CD8-positive, alpha-beta memory T cell (primary cell): ENCODE data around the gene PHF21B. TPM values are rescaled to one million over a fixed set of nuclear protein-coding genes. Genes with fewer than 3 reads are reported as not detected.

Experiments used
- CTCF ChIA-PET: fragments of 350-600 bp; sonication (Branson Sonifier 250); formaldehyde crosslinking; loops from one replicate; lab custom pipeline; 2021; ENCODE audit warnings: antibody characterized with exemption; lab: Charles Lee
- POLR2A ChIA-PET: fragments of 350-600 bp; sonication (Branson Sonifier 250); formaldehyde crosslinking; loops from one replicate; lab custom pipeline; 2021; ENCODE audit warnings: antibody characterized with exemption; lab: Charles Lee
- DNase-seq, 5 donors: peaks; one replicate each; pipeline versions ENCODE4 v3.0.0 to v3.0.0-alpha.2; 2020 to 2022; ENCODE audit warnings: mixed read lengths in 1 of 5
- H3K27ac ChIP-seq: one replicate; pipeline ENCODE4 v1.7.0; 2013; ENCODE audit warnings: low read depth, mild to moderate bottlenecking, low read length, moderate library complexity
- H3K27me3 ChIP-seq: 2 replicates; pipeline ENCODE4 v1.7.0; 2013; ENCODE audit warnings: low read length, mild to moderate bottlenecking; ENCODE audit not compliant: insufficient read depth, poor library complexity, severe bottlenecking
- H3K36me3 ChIP-seq: 2 replicates; pipeline ENCODE4 v1.7.0; 2013; ENCODE audit warnings: mild to moderate bottlenecking, low read length, moderate library complexity; ENCODE audit not compliant: insufficient read depth
- H3K4me1 ChIP-seq: 2 replicates; pipeline ENCODE4 v1.7.0; 2013; ENCODE audit warnings: mild to moderate bottlenecking, low read length, moderate library complexity; ENCODE audit not compliant: insufficient read depth
- H3K4me3 ChIP-seq: 2 replicates; pipeline ENCODE4 v1.7.0; 2013; ENCODE audit warnings: mild to moderate bottlenecking, low read length
- H3K9me3 ChIP-seq: 2 replicates; pipeline ENCODE4 v1.7.0; 2013; ENCODE audit warnings: mild to moderate bottlenecking, low read length
- H3K27ac Mint-ChIP-seq, 8 donors: one replicate each; pipeline ENCODE4 v1.8.0; 2020 to 2021; ENCODE audit warnings: mixed read lengths in 8 of 8, mild to moderate bottlenecking in 6 of 8, inconsistent platforms in 3 of 8, moderate library complexity in 3 of 8
- H3K27me3 Mint-ChIP-seq, 2 donors: one replicate each; pipeline ENCODE4 v1.8.0; 2020 to 2021; ENCODE audit warnings: mixed read lengths in 2 of 2, mild to moderate bottlenecking in 1 of 2, moderate library complexity in 1 of 2
- H3K36me3 Mint-ChIP-seq, 3 donors: one replicate each; pipeline ENCODE4 v1.8.0; 2020 to 2021; ENCODE audit warnings: mixed read lengths in 3 of 3, inconsistent platforms in 1 of 3, mild to moderate bottlenecking in 1 of 3
- H3K4me1 Mint-ChIP-seq, 3 donors: one replicate each; pipeline ENCODE4 v1.8.0; 2020 to 2021; ENCODE audit warnings: mixed read lengths in 3 of 3, inconsistent platforms in 1 of 3, mild to moderate bottlenecking in 1 of 3
- H3K4me3 Mint-ChIP-seq, 7 donors: one replicate each; pipeline ENCODE4 v1.8.0; 2020 to 2021; ENCODE audit warnings: mixed read lengths in 7 of 7, mild to moderate bottlenecking in 6 of 7, moderate library complexity in 4 of 7, inconsistent platforms in 2 of 7
- H3K9me3 Mint-ChIP-seq, 5 donors: one replicate each; pipeline ENCODE4 v1.8.0; 2020 to 2022; ENCODE audit warnings: mixed read lengths in 5 of 5, mild to moderate bottlenecking in 3 of 5, moderate library complexity in 2 of 5, inconsistent platforms in 1 of 5
- polyA plus RNA-seq: library from polyadenylated mRNA; unstranded; fragments of 300-500 nt; fragmentation: Illumina TruSeq; gene quantifications from one replicate; pipeline ENCODE4 v1.2.3, GENCODE V29; 2021
- total RNA-seq, 2 experiments: library from RNA; stranded (reverse); gene quantifications; one replicate each; pipeline ENCODE4 v1.2.3, GENCODE V29; 2021

The PHF21B gene
- total and polyA plus RNA-seq, 3 experiments from 2014 or later: not detected

DNA sequence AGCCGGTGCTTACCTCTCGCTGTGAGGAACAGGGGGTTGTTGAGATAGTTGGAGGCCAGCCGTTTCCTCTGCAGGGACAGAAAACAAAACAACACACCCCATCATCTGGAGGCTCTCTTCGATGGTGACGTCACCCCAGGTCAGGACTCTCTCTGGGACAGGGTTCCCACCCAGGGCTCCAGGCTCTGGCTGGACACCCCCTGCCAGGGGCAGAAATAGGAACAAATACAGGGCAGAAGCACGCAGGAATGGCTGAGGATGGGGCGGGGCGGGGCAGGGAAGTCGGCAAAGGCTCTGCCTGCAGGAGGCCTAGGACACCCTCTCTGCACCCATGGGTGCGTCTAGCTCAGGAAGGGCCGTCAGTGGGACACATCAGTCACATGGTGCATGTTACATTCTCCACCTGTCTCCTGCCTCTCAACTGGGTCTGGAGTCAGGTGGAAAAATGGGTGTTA lies 118.5 kb downstream of the PHF21B start:
- Histone ChIP-seq H3K36me3 (no peaks in the 10 kb centered on the region), H3K4me1 (no peaks in the 10 kb centered on the region), H3K4me3 (no peak overlapping the region), H3K27me3 (no peaks in the 10 kb centered on the region), H3K9me3 (no peaks in the 10 kb centered on the region), H3K27ac (no peak overlapping the region)
- CTCF ChIA-PET: no interaction called here
- no peak for DNase-seq
- H3K4me1 Mint-ChIP-seq: no peaks in the 10 kb centered on the region
- no peaks in the 10 kb centered on the region for H3K27me3 Mint-ChIP-seq
- H3K36me3 Mint-ChIP-seq: no peaks in the 10 kb centered on the region
- no peak overlapping the region for H3K27ac Mint-ChIP-seq
- H3K9me3 Mint-ChIP-seq: no peaks in the 10 kb centered on the region
- POLR2A ChIA-PET: no interaction called here
- H3K4me3 Mint-ChIP-seq: no peak overlapping the region

DNA sequence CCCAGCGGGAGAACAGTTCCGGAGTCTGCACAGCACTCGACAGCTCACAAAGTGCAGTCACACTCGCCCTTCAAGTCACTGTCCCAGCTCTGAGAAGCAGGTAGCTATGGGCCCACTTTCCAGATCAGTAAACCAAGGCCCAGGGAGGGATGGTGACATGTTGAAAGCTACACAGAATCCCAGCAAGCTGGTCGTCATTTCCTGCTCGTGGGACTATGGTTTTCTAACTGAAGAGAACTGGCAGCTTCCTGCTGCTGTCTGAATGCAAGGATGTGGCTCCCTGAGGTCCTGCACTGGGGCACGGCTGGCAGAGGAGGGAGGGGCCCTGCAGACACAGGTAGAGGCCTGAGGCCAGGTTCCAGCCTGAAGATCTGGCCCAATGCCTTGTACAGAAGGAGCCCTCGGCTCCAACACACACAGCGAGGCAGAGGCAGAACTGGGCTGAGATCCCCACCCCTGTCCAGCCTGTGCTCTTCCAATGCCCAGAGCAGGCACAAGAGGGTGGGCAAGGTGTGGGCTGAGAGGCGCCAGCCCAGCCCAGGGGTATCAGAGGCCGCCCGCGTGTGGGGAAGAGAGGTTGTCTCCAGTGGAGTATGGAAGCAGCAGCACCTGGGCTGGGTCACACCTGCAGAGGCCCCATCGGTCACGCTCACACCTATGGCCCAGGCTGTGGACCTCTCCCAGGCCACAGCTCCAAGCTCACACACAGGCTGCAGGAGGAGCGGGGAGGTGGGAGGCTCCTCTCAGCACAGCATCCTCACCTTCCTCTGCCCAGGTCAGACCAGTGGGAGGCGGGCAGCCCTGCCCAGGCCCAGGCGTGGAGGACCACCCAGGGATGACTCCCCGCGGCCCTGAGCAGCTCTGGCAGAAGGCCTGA lies 119.2 kb downstream of the PHF21B start:
- no peak overlapping the region for H3K27ac Mint-ChIP-seq
- no peak for DNase-seq
- CTCF ChIA-PET: no interaction called here

DNA sequence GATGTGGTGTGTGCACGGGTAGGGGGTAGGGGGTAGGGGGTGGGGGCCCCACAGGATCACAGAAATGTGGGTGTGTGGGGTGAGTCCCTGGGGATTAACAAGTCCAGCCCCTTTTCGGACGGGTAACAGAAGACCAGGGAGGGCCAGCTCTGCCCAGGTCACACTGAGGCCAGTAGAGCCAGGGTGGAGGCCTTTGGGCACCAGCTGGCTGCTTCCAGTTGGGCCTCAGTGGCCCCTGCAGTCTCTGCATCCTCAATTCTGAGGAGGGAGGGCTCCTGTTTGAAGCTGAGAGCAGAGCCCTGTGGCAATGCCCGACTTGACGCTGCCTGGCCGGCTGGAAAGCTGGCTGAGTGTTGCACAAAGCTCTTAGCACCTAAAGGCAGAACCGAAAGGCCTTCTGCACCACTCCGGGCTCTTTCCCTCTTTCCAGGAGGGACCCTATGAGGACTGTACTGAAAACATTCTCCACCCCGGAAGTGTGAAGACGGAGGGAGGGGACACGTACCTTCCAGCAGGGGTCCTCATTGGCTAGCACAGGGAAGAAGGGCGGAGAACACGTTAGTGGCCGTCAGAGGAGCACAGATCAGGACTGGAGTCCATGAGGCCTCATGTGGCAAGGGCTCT lies 120.4 kb downstream of the PHF21B start:
- H3K27me3 Mint-ChIP-seq: no peaks in the 10 kb centered on the region

More for the DNA sequence above, 119.2 kb downstream of the PHF21B start:
- no peak overlapping the region for H3K4me3 Mint-ChIP-seq
- H3K36me3 ChIP-seq: no peaks in the 10 kb centered on the region
- H3K4me1 ChIP-seq: no peaks in the 10 kb centered on the region
- POLR2A ChIA-PET: no interaction called here
- H3K36me3 Mint-ChIP-seq: no peaks in the 10 kb centered on the region
- no peaks in the 10 kb centered on the region for H3K9me3 ChIP-seq
- no peaks in the 10 kb centered on the region for H3K9me3 Mint-ChIP-seq
- no peak overlapping the region for H3K27ac ChIP-seq
- H3K27me3 Mint-ChIP-seq: no peaks in the 10 kb centered on the region
- no peak overlapping the region for H3K4me3 ChIP-seq
- H3K27me3 ChIP-seq: no peaks in the 10 kb centered on the region
- H3K4me1 Mint-ChIP-seq: no peaks in the 10 kb centered on the region

DNA sequence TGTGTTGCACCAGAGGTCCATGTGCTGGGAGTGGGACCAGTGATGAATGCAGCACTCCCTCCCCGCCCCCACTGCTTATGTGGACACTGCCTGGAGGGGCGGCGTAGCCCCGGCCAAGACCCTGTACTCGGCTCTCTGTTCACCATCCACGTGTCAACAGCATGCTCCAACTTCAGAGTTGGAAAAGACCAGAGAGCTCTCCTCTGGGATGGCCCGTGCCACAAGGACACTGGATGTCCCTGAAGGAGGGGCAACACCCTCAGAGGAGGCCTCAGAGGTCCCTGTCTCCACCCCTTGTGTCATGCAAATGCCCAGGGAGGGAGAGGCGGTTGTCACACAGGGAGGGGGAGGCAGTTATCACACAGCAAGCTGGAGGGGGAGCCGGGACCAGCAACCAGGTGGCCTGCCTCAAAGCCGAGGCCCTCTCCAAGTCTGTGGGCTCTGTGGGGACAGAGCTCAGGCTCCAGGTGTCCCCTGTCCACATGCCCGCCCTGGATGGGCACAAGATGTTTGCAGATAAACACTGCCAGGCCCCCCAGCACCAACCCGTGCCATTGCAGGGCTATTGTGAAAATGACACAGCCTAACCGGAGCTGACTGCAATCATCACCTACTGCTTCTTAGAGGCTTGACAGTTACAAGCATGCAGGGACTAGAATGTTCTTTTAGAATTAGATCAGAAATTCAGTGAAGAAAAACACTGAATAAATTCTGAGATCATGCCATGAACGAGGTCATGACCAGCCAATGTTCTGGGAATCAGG lies 121.1 kb downstream of the PHF21B start:
- Mint-ChIP-seq H3K27ac (no peak overlapping the region), H3K4me1 (no peaks in the 10 kb centered on the region)
- POLR2A ChIA-PET: no interaction called here

More for the DNA sequence above, 120.4 kb downstream of the PHF21B start:
- H3K27ac ChIP-seq: no peak overlapping the region
- no peaks in the 10 kb centered on the region for H3K27me3 ChIP-seq
- H3K9me3 ChIP-seq: no peaks in the 10 kb centered on the region
- no peaks in the 10 kb centered on the region for H3K4me1 ChIP-seq
- H3K27ac Mint-ChIP-seq: no peak overlapping the region
- no peaks in the 10 kb centered on the region for H3K36me3 ChIP-seq
- no peaks in the 10 kb centered on the region for H3K36me3 Mint-ChIP-seq
- no peak overlapping the region for H3K4me3 ChIP-seq
- ChIA-PET CTCF (no interaction called here), POLR2A (no interaction called here)
- no peak overlapping the region for H3K4me3 Mint-ChIP-seq
- no peaks in the 10 kb centered on the region for H3K4me1 Mint-ChIP-seq
- no peak for DNase-seq
- no peaks in the 10 kb centered on the region for H3K9me3 Mint-ChIP-seq

DNA sequence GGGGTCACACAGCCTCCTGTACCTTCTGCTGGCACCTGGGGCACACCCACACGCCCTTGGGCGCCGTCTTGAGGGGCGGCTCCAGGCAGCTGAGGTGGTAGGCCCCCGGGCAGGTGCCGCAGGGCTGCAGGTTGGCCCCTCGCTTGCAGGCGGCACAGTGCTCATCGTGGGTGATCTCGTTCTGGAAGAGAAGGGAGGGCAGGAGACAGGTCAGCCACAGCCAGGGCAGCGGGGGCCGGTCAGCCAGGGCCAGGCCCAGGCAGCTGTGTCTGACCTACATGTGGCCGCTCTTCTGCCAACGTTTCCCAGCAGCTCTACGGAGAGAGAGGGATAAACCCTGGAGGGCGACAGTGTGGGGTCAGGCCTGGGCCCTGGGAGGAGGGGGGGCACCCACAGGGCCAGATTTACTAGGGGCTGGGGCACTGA lies 121.9 kb downstream of the PHF21B start:
- H3K36me3 Mint-ChIP-seq: no peaks in the 10 kb centered on the region

More for the DNA sequence above, 121.1 kb downstream of the PHF21B start:
- no peak overlapping the region for H3K4me3 Mint-ChIP-seq
- Histone ChIP-seq H3K4me3 (no peak overlapping the region), H3K9me3 (no peaks in the 10 kb centered on the region), H3K36me3 (no peaks in the 10 kb centered on the region), H3K4me1 (no peaks in the 10 kb centered on the region), H3K27ac (no peak overlapping the region), H3K27me3 (no peaks in the 10 kb centered on the region)
- no peaks in the 10 kb centered on the region for H3K36me3 Mint-ChIP-seq
- H3K27me3 Mint-ChIP-seq: no peaks in the 10 kb centered on the region
- no peak for DNase-seq
- no peaks in the 10 kb centered on the region for H3K9me3 Mint-ChIP-seq
- CTCF ChIA-PET: no interaction called here

DNA sequence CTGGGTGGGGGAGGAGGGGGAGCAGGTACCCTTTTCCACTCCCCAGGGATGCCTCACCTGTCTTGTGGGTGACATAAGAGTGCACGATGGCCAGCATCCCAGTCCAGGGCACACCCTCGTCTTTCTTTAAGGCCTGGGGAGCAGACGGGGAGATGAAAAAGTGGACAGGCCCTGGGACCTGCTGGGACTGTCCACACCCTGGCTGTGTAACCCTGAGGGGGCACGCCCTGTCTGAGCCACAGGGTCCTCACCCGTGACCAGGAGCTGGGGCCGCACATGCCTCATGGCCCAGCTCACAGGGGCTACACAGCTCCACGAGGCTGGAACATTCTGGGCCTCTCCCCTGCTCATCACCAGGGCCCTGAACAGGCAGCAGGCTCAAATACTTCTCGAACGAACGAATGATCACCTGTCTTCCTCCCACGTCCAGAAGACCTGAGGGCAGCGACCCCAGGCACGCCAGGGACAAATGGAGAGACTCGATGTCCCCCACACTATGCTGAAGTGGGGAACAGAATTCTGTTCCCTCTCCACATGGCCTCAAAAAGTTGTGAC lies 123.9 kb downstream of the PHF21B start:
- Histone ChIP-seq H3K27me3 (no peaks in the 10 kb centered on the region), H3K27ac (no peak overlapping the region), H3K9me3 (no peaks in the 10 kb centered on the region), H3K4me3 (no peak overlapping the region), H3K36me3 (no peaks in the 10 kb centered on the region), H3K4me1 (no peaks in the 10 kb centered on the region)
- Mint-ChIP-seq H3K9me3 (no peaks in the 10 kb centered on the region), H3K36me3 (no peaks in the 10 kb centered on the region), H3K27me3 (peaks cover 0 to 4% of the 10 kb centered on the region in 2 donors), H3K4me1 (no peaks in the 10 kb centered on the region), H3K27ac (no peak overlapping the region), H3K4me3 (no peak overlapping the region)
- ChIA-PET CTCF (no interaction called here), POLR2A (no interaction called here)
- no peak for DNase-seq

More for the DNA sequence above, 121.9 kb downstream of the PHF21B start:
- Mint-ChIP-seq H3K4me1 (no peaks in the 10 kb centered on the region), H3K4me3 (no peak overlapping the region), H3K27me3 (no peaks in the 10 kb centered on the region), H3K9me3 (no peaks in the 10 kb centered on the region), H3K27ac (no peak overlapping the region)
- no peak for DNase-seq
- ChIA-PET CTCF (no interaction called here), POLR2A (no interaction called here)
- Histone ChIP-seq H3K4me1 (no peaks in the 10 kb centered on the region), H3K27me3 (no peaks in the 10 kb centered on the region), H3K4me3 (no peak overlapping the region), H3K27ac (no peak overlapping the region), H3K36me3 (no peaks in the 10 kb centered on the region), H3K9me3 (no peaks in the 10 kb centered on the region)

DNA sequence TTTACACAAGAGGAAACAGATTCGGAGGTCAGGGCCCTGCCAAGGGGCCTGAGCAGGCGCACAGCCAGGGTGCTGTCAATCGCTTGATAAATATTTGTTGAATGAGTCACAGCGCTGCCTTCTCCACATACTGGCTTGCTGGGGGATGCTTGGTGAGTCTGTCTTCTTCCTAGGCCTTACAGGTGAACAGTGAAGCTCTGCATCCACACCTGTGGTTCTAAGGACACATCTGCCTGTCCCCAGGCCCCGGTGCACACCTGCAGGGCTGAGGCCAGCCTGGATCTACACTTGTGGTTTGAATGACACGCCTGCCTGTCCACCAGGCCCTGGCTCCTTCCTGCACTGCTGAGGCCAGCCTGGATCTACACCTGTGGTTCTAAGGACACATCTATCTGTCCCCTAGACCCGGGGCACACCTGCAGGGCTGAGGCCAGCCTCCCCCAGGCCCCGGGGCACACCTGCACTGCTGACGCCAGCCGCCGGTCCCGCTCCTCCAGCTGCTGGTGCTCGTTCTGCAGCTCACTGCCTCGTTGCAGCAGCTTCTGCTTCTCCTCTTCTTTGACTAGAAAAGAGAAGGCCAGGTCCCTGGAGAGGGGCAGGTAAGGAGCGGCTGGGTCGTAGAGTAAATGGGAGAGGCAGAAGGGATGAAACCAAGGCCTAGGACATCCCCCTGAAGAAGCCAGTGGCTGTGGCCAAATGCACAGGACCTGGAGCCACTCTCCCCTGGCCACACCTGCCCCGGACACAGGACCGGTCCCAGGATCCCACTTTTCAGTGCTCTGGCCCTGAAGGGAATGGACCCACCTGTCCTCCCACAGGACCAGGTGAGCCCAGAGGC lies 124.6 kb downstream of the PHF21B start:
- Histone ChIP-seq H3K9me3 (no peaks in the 10 kb centered on the region), H3K27me3 (no peaks in the 10 kb centered on the region), H3K27ac (no peak overlapping the region), H3K4me1 (no peaks in the 10 kb centered on the region), H3K4me3 (no peak overlapping the region), H3K36me3 (no peaks in the 10 kb centered on the region)
- CTCF ChIA-PET: no interaction called here
- POLR2A ChIA-PET: no interaction called here
- Mint-ChIP-seq H3K4me1 (no peaks in the 10 kb centered on the region), H3K36me3 (no peaks in the 10 kb centered on the region), H3K4me3 (no peak overlapping the region), H3K9me3 (no peaks in the 10 kb centered on the region), H3K27me3 (peaks cover 0 to 4% of the 10 kb centered on the region in 2 donors), H3K27ac (no peak overlapping the region)
- DNase-seq: peak in 1 of 5 donors; percentile 32
